T-helper 1 cell treated with Interleukin-12 subunit alpha and Interleukin-12 subunit beta and Interleukin-4 antibody, amounts not matched to agents 30 μg/mL and 1 μg/mL, for 36 hours (primary cell): Measurements from ENCODE around the gene KRT31.
"Not testable (repeated sequence)": the region's sequence is repeated elsewhere in the genome, so short reads cannot be mapped to it uniquely, and the experiment has no call there.

ENCODE experiments used
- H3K27ac Mint-ChIP-seq: one replicate; pipeline ENCODE4 v1.8.0; 2021; ENCODE audit warnings: mild to moderate bottlenecking, mixed read lengths
- H3K27me3 Mint-ChIP-seq: one replicate; pipeline ENCODE4 v1.8.0; 2021; ENCODE audit warnings: low read depth, mixed read lengths
- H3K36me3 Mint-ChIP-seq: one replicate; pipeline ENCODE4 v1.8.0; 2021; ENCODE audit warnings: low read depth, mixed read lengths
- H3K4me1 Mint-ChIP-seq: one replicate; pipeline ENCODE4 v1.8.0; 2021; ENCODE audit warnings: low read depth, mixed read lengths
- H3K4me3 Mint-ChIP-seq: one replicate; pipeline ENCODE4 v1.8.0; 2021; ENCODE audit warnings: mild to moderate bottlenecking, moderate library complexity, mixed read lengths
- H3K9me3 Mint-ChIP-seq: one replicate; pipeline ENCODE4 v1.8.0; 2021; ENCODE audit warnings: mixed read lengths

The KRT31 gene

DNA sequence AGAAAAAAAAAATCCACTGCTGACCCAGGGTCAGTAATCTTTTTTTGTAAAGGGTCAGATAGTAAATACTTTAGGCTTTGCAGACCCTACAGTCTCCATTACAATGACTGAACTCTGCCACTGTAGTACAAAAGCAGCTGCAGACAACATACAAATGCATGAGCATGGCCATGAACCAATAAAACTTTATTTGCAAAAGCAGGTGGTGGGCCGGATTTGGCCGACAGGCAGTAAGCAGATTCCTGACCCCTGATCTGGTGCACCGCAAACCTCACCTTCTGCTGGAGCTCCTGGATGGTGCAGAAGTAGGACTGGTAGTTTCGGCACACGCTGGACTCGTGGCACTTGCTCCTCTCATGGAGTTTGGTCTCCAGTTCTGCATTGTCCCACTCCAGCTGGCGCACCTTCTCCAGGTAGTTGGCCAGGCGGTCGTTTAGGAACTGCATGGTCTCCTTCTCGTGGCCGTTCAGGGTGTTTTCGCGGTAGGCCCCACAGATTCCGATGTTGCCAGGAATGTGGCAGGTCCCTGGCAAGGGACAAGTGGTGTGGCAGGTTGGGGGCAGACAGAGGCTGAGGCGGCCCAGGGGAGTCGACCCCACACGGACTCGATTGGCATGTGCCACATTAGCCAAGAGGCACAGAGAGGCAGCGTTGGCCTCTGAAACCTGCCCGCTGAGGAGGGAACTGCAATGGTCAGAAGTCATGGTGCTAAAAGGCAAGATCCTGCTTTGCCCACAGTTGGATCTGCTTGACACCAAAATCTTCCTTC, 13.8 kb upstream of the KRT31 start:
- Mint-ChIP-seq H3K4me1 (no peaks in the 10 kb centered on the region), H3K27ac (no peak overlapping the region), H3K36me3 (no peaks in the 10 kb centered on the region), H3K27me3 (no peaks in the 10 kb centered on the region), H3K9me3 (no peaks in the 10 kb centered on the region), H3K4me3 (no peak overlapping the region)

- Mint-ChIP-seq H3K36me3 (no peaks in the 10 kb centered on the region), H3K4me3 (no peak overlapping the region), H3K27me3 (no peaks in the 10 kb centered on the region), H3K27ac (no peak overlapping the region), H3K4me1 (peaks cover 21% of the 10 kb centered on the region), H3K9me3 (no peaks in the 10 kb centered on the region)
Measured at GRCh38 chr17:41407226-41407625, 9.8 kb upstream of the KRT31 start.

DNA sequence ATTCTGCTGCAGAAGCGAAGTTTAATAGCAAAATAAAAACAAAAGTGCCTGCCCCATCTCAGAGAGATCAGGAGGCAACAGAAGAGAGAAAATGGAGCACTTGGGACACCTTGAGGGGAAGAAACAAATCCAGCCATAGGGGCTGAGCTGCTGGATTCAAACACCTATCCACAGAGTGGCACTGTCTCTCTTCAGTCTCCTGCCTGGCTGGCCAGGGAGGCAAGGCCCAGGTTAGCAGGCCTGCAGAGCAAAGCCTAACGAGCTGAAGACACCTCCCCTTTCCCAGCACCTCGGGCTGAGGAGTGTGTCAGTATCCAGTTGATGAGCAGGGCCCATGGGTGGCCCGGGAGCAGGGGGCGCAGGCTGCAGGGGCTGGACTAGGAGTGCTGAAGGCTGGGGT, 8.8 kb upstream of the KRT31 start:
- Mint-ChIP-seq H3K36me3 (no peaks in the 10 kb centered on the region), H3K9me3 (no peaks in the 10 kb centered on the region), H3K27me3 (no peaks in the 10 kb centered on the region), H3K27ac (no peak overlapping the region), H3K4me1 (peaks cover 22% of the 10 kb centered on the region), H3K4me3 (no peak overlapping the region)

GRCh38 chr17:41404024-41404671, 6.7 kb upstream of the KRT31 start:
- no peaks in the 10 kb centered on the region for H3K9me3 Mint-ChIP-seq
- H3K4me1 Mint-ChIP-seq: peaks cover 22% of the 10 kb centered on the region
- H3K27me3 Mint-ChIP-seq: no peaks in the 10 kb centered on the region
- H3K4me3 Mint-ChIP-seq: no peak overlapping the region
- H3K36me3 Mint-ChIP-seq: no peaks in the 10 kb centered on the region
- no peak overlapping the region for H3K27ac Mint-ChIP-seq

DNA sequence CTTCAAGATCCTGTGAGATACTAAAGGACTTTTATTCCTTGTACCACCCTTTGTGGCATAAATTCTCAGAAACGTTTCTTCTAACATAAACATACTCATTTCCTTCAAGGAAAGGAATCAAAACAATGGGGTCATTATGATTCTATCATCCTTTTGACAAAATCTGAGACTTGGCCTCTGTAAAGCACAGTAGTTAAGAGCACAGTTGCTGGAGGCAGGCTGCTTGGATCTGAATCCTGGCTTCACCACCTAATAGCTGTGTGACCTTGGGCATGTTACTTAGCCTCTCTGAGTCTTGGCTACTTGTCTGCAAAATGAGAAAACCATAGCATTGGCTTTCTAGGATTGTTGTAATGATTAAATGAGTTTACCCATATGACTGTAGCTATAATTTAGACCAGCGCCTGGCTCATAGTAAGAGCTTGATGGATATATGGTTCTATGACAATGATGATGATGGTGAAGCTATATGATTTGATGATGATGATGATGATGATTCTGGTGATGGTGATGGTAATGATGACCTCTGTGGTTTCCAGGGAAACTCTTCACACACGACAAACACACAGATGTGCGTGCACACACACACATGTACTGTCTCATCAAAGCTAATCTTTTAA, 6.1 kb upstream of the KRT31 start:
- H3K9me3 Mint-ChIP-seq: no peaks in the 10 kb centered on the region
- H3K27me3 Mint-ChIP-seq: no peaks in the 10 kb centered on the region
- H3K4me1 Mint-ChIP-seq: peaks cover 22% of the 10 kb centered on the region
- H3K27ac Mint-ChIP-seq: no peak overlapping the region
- H3K36me3 Mint-ChIP-seq: no peaks in the 10 kb centered on the region
- H3K4me3 Mint-ChIP-seq: no peak overlapping the region

DNA sequence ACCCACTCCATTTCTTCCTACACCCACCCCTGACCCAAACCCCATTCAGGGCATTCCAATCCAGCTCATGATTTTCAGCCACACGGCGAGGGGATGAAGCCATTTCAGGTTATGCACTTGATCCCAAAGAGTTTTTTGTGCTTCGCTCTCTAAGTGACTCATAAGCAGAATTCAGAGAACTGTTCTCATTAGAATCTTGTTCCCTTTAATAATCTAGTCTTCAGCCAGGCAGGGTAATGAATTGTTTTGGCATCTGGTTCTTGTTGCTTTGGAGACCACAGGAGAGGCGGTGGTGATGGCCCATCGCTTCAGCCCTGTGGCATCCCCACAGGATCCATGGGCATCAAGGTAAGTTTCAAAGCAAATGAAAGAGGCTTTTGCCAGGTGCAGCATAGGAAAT, 4.8 kb upstream of the KRT31 start:
- H3K27ac Mint-ChIP-seq: no peak overlapping the region
- H3K4me1 Mint-ChIP-seq: peaks cover 22% of the 10 kb centered on the region
- H3K4me3 Mint-ChIP-seq: no peak overlapping the region
- no peaks in the 10 kb centered on the region for H3K9me3 Mint-ChIP-seq
- no peaks in the 10 kb centered on the region for H3K36me3 Mint-ChIP-seq
- H3K27me3 Mint-ChIP-seq: peaks cover 6% of the 10 kb centered on the region

GRCh38 chr17:41396340-41396739, 1.1 kb downstream of the KRT31 start:
- H3K27me3 Mint-ChIP-seq: peaks cover 12% of the 10 kb centered on the region
- H3K36me3 Mint-ChIP-seq: no peaks in the 10 kb centered on the region
- no peak overlapping the region for H3K27ac Mint-ChIP-seq
- no peak overlapping the region for H3K4me3 Mint-ChIP-seq
- H3K4me1 Mint-ChIP-seq: no peaks in the 10 kb centered on the region
- H3K9me3 Mint-ChIP-seq: no peaks in the 10 kb centered on the region

DNA sequence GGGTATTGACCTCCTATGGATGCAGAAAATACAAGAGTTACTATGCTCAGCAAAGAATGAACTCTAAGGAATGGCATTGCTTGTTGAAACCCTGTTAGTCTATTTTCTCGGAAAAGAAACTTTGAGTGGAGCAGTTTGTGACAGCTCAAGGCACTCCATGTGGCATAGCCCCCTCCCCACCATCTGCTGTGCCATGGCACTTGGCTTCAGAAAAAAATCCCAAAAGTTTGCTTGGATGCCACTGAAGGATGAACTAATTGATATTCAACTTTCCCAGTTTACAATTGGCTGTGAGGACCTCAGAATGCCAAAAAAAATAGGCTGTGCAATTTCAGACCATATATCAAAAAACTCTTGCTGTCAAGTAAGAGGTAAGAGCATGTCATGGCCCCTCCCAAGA, 1.8 kb downstream of the KRT31 start:
- H3K9me3 Mint-ChIP-seq: no peaks in the 10 kb centered on the region
- H3K27ac Mint-ChIP-seq: no peak overlapping the region
- no peaks in the 10 kb centered on the region for H3K36me3 Mint-ChIP-seq
- no peak overlapping the region for H3K4me3 Mint-ChIP-seq
- peaks cover 12% of the 10 kb centered on the region for H3K27me3 Mint-ChIP-seq
- H3K4me1 Mint-ChIP-seq: no peaks in the 10 kb centered on the region

- not testable (repeated sequence) for H3K36me3 Mint-ChIP-seq, H3K4me3 Mint-ChIP-seq, H3K9me3 Mint-ChIP-seq, H3K27ac Mint-ChIP-seq, H3K4me1 Mint-ChIP-seq
- peaks cover 12% of the 10 kb centered on the region for H3K27me3 Mint-ChIP-seq
Measured at GRCh38 chr17:41395044-41395443, 2.4 kb downstream of the KRT31 start.

DNA sequence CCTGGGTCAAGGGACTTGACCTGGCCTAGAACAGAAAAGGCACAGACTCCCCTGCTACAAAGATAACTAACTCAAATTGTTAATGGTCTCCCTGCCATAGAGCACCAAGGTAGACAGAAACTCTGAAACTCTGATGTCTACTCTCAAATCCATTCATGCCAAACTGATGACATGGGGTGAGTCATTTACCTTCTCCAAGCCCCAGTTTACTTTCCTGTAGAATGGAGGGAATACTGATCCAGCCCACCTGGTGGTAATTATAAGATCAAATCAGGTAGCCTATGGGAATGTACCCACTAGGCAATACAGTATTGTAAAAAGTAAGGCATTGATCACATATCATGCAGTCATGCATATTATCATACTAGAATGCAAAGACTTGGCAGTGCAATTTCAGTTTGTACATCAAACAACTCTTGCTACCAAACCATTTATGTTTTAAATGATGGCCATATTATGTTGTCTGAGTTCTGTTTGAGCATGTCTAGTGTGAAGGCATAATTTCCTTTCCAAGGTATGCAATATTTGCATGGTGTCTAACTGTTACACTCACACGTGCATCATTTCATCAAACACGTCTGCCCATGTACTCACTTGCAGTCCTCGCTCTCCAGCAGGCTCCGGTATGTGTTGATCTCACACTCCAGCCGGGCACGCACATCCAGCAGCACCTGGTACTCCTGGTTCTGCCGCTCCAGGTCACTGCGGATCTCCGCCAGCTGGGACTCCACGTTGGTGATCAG, 3.0 kb downstream of the KRT31 start:
- Mint-ChIP-seq H3K27ac (no peak overlapping the region), H3K4me3 (no peak overlapping the region), H3K4me1 (no peaks in the 10 kb centered on the region), H3K9me3 (no peaks in the 10 kb centered on the region), H3K27me3 (peaks cover 12% of the 10 kb centered on the region), H3K36me3 (no peaks in the 10 kb centered on the region)

DNA sequence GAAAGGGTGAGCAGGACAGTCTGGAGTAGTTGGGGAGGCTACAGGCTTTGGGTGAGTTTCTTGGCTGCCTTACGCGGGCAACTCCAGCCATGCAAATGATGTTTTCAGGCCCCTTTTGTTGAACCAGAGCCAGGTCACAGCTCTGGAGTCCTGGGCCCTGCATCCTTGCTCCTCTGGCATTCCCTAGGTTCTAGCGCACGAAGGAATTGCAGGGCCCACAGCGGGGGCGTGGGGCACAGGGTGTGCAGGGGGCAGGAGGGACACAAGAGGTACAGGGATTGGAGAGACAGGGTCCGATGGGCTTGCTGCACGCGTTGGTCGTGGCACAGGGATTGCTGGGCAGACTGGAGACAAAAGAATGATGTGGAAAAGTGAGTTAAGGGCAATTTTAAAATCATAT, 3.6 kb downstream of the KRT31 start:
- H3K4me3 Mint-ChIP-seq: no peak overlapping the region
- no peak overlapping the region for H3K27ac Mint-ChIP-seq
- peaks cover 4% of the 10 kb centered on the region for H3K9me3 Mint-ChIP-seq
- no peaks in the 10 kb centered on the region for H3K36me3 Mint-ChIP-seq
- no peaks in the 10 kb centered on the region for H3K4me1 Mint-ChIP-seq
- H3K27me3 Mint-ChIP-seq: peaks cover 16% of the 10 kb centered on the region

GRCh38 chr17:41393294-41393693, 4.1 kb downstream of the KRT31 start:
- Mint-ChIP-seq H3K27ac (no peak overlapping the region), H3K4me1 (no peaks in the 10 kb centered on the region), H3K27me3 (peaks cover 16% of the 10 kb centered on the region), H3K4me3 (no peak overlapping the region), H3K36me3 (no peaks in the 10 kb centered on the region), H3K9me3 (peaks cover 5% of the 10 kb centered on the region)

DNA sequence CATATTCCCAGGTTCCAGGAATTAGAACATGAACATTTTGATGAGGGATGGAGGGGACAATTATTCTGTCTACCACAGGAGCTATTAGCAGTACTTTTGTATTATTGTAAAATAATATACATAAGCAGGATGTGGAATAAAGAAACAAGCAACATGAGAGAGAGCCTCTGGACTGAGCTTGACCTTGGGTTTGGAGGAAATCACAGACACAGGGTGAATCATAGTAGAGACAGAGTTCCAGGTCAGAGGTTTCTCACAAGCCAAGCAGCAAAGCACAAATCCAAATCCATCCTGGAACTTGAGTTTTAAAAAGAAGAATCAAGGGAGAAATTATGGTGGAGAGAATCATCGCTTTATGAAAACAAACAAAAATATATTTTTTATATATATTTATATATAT, 5.1 kb downstream of the KRT31 start:
- no peaks in the 10 kb centered on the region for H3K36me3 Mint-ChIP-seq
- H3K4me1 Mint-ChIP-seq: no peaks in the 10 kb centered on the region

GRCh38 chr17:41391535-41391934, 5.9 kb downstream of the KRT31 start:
- H3K4me1 Mint-ChIP-seq: no peaks in the 10 kb centered on the region
- H3K27me3 Mint-ChIP-seq: peaks cover 13% of the 10 kb centered on the region
- H3K27ac Mint-ChIP-seq: no peak overlapping the region
- H3K9me3 Mint-ChIP-seq: peaks cover 18% of the 10 kb centered on the region
- no peaks in the 10 kb centered on the region for H3K36me3 Mint-ChIP-seq
- no peak overlapping the region for H3K4me3 Mint-ChIP-seq

More for the DNA sequence above, 5.1 kb downstream of the KRT31 start:
- H3K27me3 Mint-ChIP-seq: peaks cover 10% of the 10 kb centered on the region
- no peak overlapping the region for H3K27ac Mint-ChIP-seq
- H3K9me3 Mint-ChIP-seq: peaks cover 13% of the 10 kb centered on the region
- H3K4me3 Mint-ChIP-seq: no peak overlapping the region
